IMR-90 (cell line): ENCODE measurements around the gene AMIGO2. TPM values are rescaled to one million over a fixed set of nuclear protein-coding genes. Genes with fewer than 3 reads are reported as not detected.

Experiments
- ATAC-seq: fragments of 200-7000 bp; cut with Tn5 transposase; 2 replicates; pipeline ENCODE4 v1.9.1; 2020; ENCODE audit warnings: low read depth, mild to moderate bottlenecking, moderate library complexity
- BruUV-seq: library from RNA; stranded (reverse); fragments of 400-500 nt; replicated peaks from 2 replicates; lab custom pipeline; 2021; lab: Mats Ljungman, UMichigan
- CTCF ChIA-PET: fragments of 300-600 bp; formaldehyde crosslinking; extraction: SDS; loops from one replicate; lab custom pipeline; 2021; ENCODE audit warnings: antibody characterized with exemption; lab: Yijun Ruan, JAX
- POLR2A ChIA-PET: fragments of 300-600 bp; sonication (Branson Sonifier 250); formaldehyde crosslinking; loops from one replicate; lab custom pipeline; 2022; ENCODE audit warnings: antibody characterized with exemption; ENCODE audit not compliant: unreplicated experiment; lab: Charles Lee
- DNase-seq: peaks from one replicate; pipeline ENCODE4 v3.0.0; 2013
- H2AFZ ChIP-seq: replicated peaks from 2 replicates; pipeline ENCODE3; 2013; ENCODE audit warnings: low read length, mild to moderate bottlenecking; ENCODE audit not compliant: poor library complexity
- H2AK5ac ChIP-seq: 2 replicates; pipeline ENCODE4 v1.6.1; 2013; ENCODE audit warnings: low read depth, low read length, inconsistent platforms
- H2AK9ac ChIP-seq: replicated peaks from 2 replicates; pipeline ENCODE3; 2013; ENCODE audit warnings: mild to moderate bottlenecking, low read depth, low read length, moderate library complexity; ENCODE audit not compliant: poor library complexity
- H2BK120ac ChIP-seq: 2 replicates; pipeline ENCODE4 v1.6.1; 2013; ENCODE audit warnings: low read depth, low read length, inconsistent platforms
- H2BK15ac ChIP-seq: 3 replicates; pipeline ENCODE4 v1.6.1; 2013; ENCODE audit warnings: low read depth, low read length, inconsistent platforms
- H2BK20ac ChIP-seq: 2 replicates; pipeline ENCODE4 v1.6.1; 2013; ENCODE audit warnings: low read depth, mild to moderate bottlenecking, inconsistent platforms, low read length, moderate library complexity
- H2BK5ac ChIP-seq: 2 replicates; pipeline ENCODE4 v1.6.1; 2013; ENCODE audit warnings: mild to moderate bottlenecking, low read depth, low read length, inconsistent platforms; ENCODE audit not compliant: poor library complexity, severe bottlenecking
- H3K14ac ChIP-seq: replicated peaks from 2 replicates; pipeline ENCODE4 v1.6.1; 2013; ENCODE audit warnings: low read depth, low read length, inconsistent platforms
- H3K18ac ChIP-seq: 2 replicates; pipeline ENCODE4 v1.6.1; 2013; ENCODE audit warnings: low read depth, low read length, control low read depth
- H3K23ac ChIP-seq: 2 replicates; pipeline ENCODE4 v1.6.1; 2013; ENCODE audit warnings: low read depth, low read length, inconsistent platforms
- H3K27ac ChIP-seq: 2 replicates; pipeline ENCODE4 v1.5.1; 2013; ENCODE audit warnings: mild to moderate bottlenecking, control low read depth, low read length; ENCODE audit not compliant: insufficient read depth
- H3K27me3 ChIP-seq: 2 replicates; pipeline ENCODE4 v1.6.1; 2013; ENCODE audit warnings: low read length; ENCODE audit not compliant: control insufficient read depth, insufficient read depth
- H3K36me3 ChIP-seq: 2 replicates; pipeline ENCODE4 v1.6.1; 2013; ENCODE audit warnings: low read length, mixed read lengths; ENCODE audit not compliant: control insufficient read depth, insufficient read depth
- H3K4ac ChIP-seq: 2 replicates; pipeline ENCODE4 v1.6.1; 2013; ENCODE audit warnings: low read depth, low read length, inconsistent platforms
- H3K4me1 ChIP-seq: 2 replicates; pipeline ENCODE4 v1.6.1; 2013; ENCODE audit warnings: low read length, mixed read lengths; ENCODE audit not compliant: control insufficient read depth, insufficient read depth
- H3K4me2 ChIP-seq: 2 replicates; pipeline ENCODE4 v1.6.1; 2013; ENCODE audit warnings: low read depth, mild to moderate bottlenecking, control low read depth, low read length, moderate library complexity
- H3K4me3 ChIP-seq: 2 replicates; pipeline ENCODE4 v1.5.1; 2013; ENCODE audit warnings: low read depth, mild to moderate bottlenecking, control low read depth, low read length, moderate library complexity; ENCODE audit not compliant: insufficient read depth
- H3K56ac ChIP-seq: 2 replicates; pipeline ENCODE4 v1.6.1; 2013; ENCODE audit warnings: low read length, inconsistent platforms; ENCODE audit not compliant: insufficient read depth; ENCODE audit errors: extremely low read depth
- H3K79me1 ChIP-seq, 2 experiments: 2 replicates each; pipeline ENCODE4 v1.6.1; 2013; ENCODE audit warnings: low read length in 2 of 2, inconsistent platforms in 1 of 2, low read depth in 1 of 2
- H3K9ac ChIP-seq: 2 replicates; pipeline ENCODE4 v1.6.1; 2013; ENCODE audit warnings: low read depth, low read length, control low read depth
- H3K9me1 ChIP-seq: 2 replicates; pipeline ENCODE4 v1.6.1; 2013; ENCODE audit warnings: low read length, inconsistent platforms; ENCODE audit not compliant: insufficient read depth
- H3K9me3 ChIP-seq: 2 replicates; pipeline ENCODE4 v1.6.1; 2013; ENCODE audit warnings: low read length; ENCODE audit not compliant: control insufficient read depth, insufficient read depth
- H4K20me1 ChIP-seq: 2 replicates; pipeline ENCODE4 v1.6.1; 2013; ENCODE audit warnings: low read length, inconsistent platforms; ENCODE audit not compliant: insufficient read depth
- H4K5ac ChIP-seq: 2 replicates; pipeline ENCODE4 v1.6.1; 2013; ENCODE audit warnings: mild to moderate bottlenecking, low read depth, low read length, control low read depth
- H4K8ac ChIP-seq, 2 experiments: 2 replicates each; pipeline ENCODE4 v1.6.1; 2013; ENCODE audit warnings: low read depth in 2 of 2, low read length in 2 of 2, control low read depth in 1 of 2, inconsistent platforms in 1 of 2
- H4K91ac ChIP-seq: 2 replicates; pipeline ENCODE4 v1.6.1; 2013; ENCODE audit warnings: low read depth, low read length, inconsistent platforms; ENCODE audit not compliant: insufficient read depth
- CEBPB ChIP-seq: IDR thresholded peaks from 2 replicates; pipeline ENCODE4 v1.6.1; 2012; ENCODE audit warnings: low read depth, low read length, improper control_type of control experiment
- POLR2A ChIP-seq: IDR thresholded peaks from 2 replicates; pipeline ENCODE4 v1.6.1; 2012; ENCODE audit warnings: mild to moderate bottlenecking, low read depth, low read length
- WGBS, 2 experiments: methylation state at CpG; one replicate each; pipeline versions ENCODE4 v1.1.5 to v1.1.7; 2013; ENCODE audit warnings: missing lambda C conversion rate in 2 of 2; ENCODE audit not compliant: insufficient read length in 1 of 2; ENCODE audit errors: extremely low coverage in 2 of 2; 5-methylcytosine and 5-hydroxymethylcytosine counted together
- dilution Hi-C: fragments of 300-500 bp; cut with HindIII; formaldehyde crosslinking; loops from one replicate; pipeline ENCODE4 v1.14.3; 2018; ENCODE audit warnings: low sequenced_read_pairs; ENCODE audit not compliant: unreplicated experiment
- in situ Hi-C: fragments of 300-500 bp; cut with MboI; formaldehyde crosslinking; loops from 3 replicates; pipeline ENCODE4 v1.14.3; 2019; ENCODE audit warnings: low sequenced_read_pairs, inconsistent platforms, mixed read lengths
- intact Hi-C: fragments of 100-400 bp; cut with micrococcal nuclease; formaldehyde crosslinking; loops from 2 replicates; pipeline ENCODE4 v1.10.0; 2022
- polyA plus RNA-seq, 3 experiments: library from polyadenylated mRNA; depleted of rRNA; stranded (reverse); fragments of >200 nt; gene quantifications; 2 replicates each; pipeline ENCODE4 v1.2.3, GENCODE V29; 2012; ENCODE audit warnings: low replicate concordance in 1 of 3
- total RNA-seq: library from RNA; depleted of rRNA; stranded (reverse); fragments of >200 nt; gene quantifications from 2 replicates; pipeline ENCODE4 v1.2.3, GENCODE V29; 2012

AMIGO2 gene
- total and polyA plus RNA-seq, 2 of the 4 experiments (the other 2 are of a cell fraction), result 20.1 to 32.6 TPM

DNA sequence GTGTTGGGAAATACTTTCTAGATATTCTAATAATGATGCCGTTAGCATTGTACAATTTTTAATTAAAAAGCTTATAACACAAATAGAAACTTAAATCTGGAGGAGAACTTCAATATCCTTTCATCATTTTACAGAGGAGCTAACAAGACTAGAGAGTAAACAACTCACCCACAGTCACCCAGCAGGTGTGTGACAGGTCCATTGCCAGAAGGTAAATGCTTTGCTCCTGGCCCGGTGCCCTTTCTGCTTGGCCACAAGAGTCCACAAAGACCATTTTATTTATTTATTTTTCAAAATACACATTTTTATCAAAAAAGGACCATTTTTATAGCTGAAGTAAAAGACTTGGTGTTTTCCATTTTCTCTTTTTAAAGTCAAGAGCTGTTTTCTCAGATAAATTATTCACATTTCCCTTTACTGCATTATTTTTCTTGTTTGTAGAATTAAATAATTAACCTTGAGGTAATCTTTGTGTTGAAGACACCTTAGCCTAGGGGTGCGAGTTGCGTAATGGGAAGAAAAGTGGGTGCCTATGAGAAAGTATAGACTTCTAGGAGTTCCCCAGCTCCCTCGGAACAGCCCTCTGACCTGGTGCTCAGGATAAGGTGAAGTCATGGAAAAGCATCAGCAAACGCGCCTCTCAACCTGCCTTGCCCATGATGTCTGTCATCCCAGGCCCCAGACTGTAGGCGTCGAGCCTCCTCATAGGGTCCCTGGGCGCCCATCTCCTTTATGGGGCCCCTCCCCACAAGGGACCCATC, 26.3 kb upstream of the AMIGO2 start:
- no peak for TF ChIP-seq POLR2A
- peak; percentile 53; the same call in 1 of the 2 replicates for TF ChIP-seq CEBPB
- Histone ChIP-seq H3K36me3 (no peaks in the 10 kb centered on the region), H4K5ac (no peak overlapping the region), H4K8ac (no peak overlapping the region), H3K14ac (no peak overlapping the region), H2AK5ac (peak overlapping the region; percentile 29; the same call in 1 of the 2 replicates), H2BK120ac (no peak overlapping the region), H2AK9ac (no peak overlapping the region), H3K4me2 (no peak overlapping the region), H4K91ac (no peak overlapping the region), H3K27me3 (no peaks in the 10 kb centered on the region), H3K23ac (no peak overlapping the region), H3K4me3 (no peak overlapping the region), H2BK15ac (no peak overlapping the region), H3K9ac (no peak overlapping the region), H3K4ac (no peak overlapping the region), H3K9me3 (no peaks in the 10 kb centered on the region), H3K27ac (no peak overlapping the region), H3K9me1 (no peaks in the 10 kb centered on the region; the same call in 1 of the 2 replicates), H2BK20ac (no peak overlapping the region), H4K20me1 (no peaks in the 10 kb centered on the region), H3K4me1 (peaks cover 4% of the 10 kb centered on the region), H2BK5ac (no peak overlapping the region), H3K18ac (no peak overlapping the region), H2AFZ (no peak overlapping the region), H3K79me1 (peaks cover 3 to 6% of the 10 kb centered on the region in 2 experiments; a peak in 1 of 4 replicates), H3K56ac (no peak overlapping the region)
- intact Hi-C loops (no loop called here), in situ Hi-C loops (no loop called here), dilution Hi-C loops (no loop called here)
- CTCF ChIA-PET, result interaction anchor here (1.0 kb wide), 1 partner anchor 43 kb away, joined by 3 read pairs; no protein-coding TSS in a partner anchor
- no CpG with 5 or more reads among the region's 10 CpGs for WGBS, 2 experiments
- ATAC-seq, result no peak
- POLR2A ChIA-PET, result no interaction called here
- no peak for DNase-seq
- BruUV-seq, result no TSS peak
